Kidney (tissue), 14 donors: Measurements from ENCODE around the gene ARL13B. TPM values are rescaled to one million over a fixed set of nuclear protein-coding genes. Genes with fewer than 3 reads are reported as not detected.
A peak's percentile ranks its signal among the peaks of the same experiment; 100 is the strongest.

Experiments used
- DNase-seq, 5 donors: peaks; one replicate each; pipeline ENCODE4 v3.0.0-alpha.2; 2013 to 2020
- FAIRE-seq: peaks from 2 replicates; lab custom pipeline; 2012; peaks lifted over from hg19 to GRCh38; lab: Jason Lieb, UNC
- H3K27ac ChIP-seq, 2 donors: one replicate each; pipeline ENCODE4 v1.7.0; 2013; ENCODE audit warnings: low read depth in 2 of 2, low read length in 2 of 2, inconsistent platforms in 1 of 2
- H3K27me3 ChIP-seq: one replicate; pipeline ENCODE4 v1.7.1; 2013; ENCODE audit warnings: low read length, inconsistent platforms; ENCODE audit not compliant: control insufficient read depth, insufficient read depth
- H3K36me3 ChIP-seq, 3 donors: one replicate each; pipeline versions ENCODE4 v1.7.0 to v1.7.1; 2013; ENCODE audit warnings: low read length in 3 of 3, control low read depth in 1 of 3, inconsistent platforms in 1 of 3; ENCODE audit not compliant: insufficient read depth in 3 of 3, control insufficient read depth in 2 of 3
- H3K4me1 ChIP-seq, 3 donors: one replicate each; pipeline versions ENCODE4 v1.7.0 to v1.7.1; 2013; ENCODE audit warnings: low read length in 3 of 3, inconsistent platforms in 1 of 3, low read depth in 1 of 3; ENCODE audit not compliant: control insufficient read depth in 2 of 3, insufficient read depth in 2 of 3
- H3K4me3 ChIP-seq, 3 donors: one replicate each; pipeline versions ENCODE4 v1.7.0 to v1.8.1; 2013; ENCODE audit warnings: low read length in 3 of 3, control low read depth in 1 of 3, inconsistent platforms in 1 of 3
- H3K9ac ChIP-seq, 3 donors: one replicate each; pipeline versions ENCODE4 v1.7.0 to v1.7.1; 2013; ENCODE audit warnings: low read length in 3 of 3, control low read depth in 1 of 3, inconsistent platforms in 1 of 3
- H3K9me3 ChIP-seq, 3 donors: one replicate each; pipeline versions ENCODE4 v1.7.0 to v1.7.1; 2013; ENCODE audit warnings: low read length in 3 of 3, control low read depth in 1 of 3, inconsistent platforms in 1 of 3; ENCODE audit not compliant: control insufficient read depth in 2 of 3, insufficient read depth in 1 of 3
- intact Hi-C: fragments of 100-400 bp; cut with DNase I; formaldehyde crosslinking; loops from one replicate; pipeline ENCODE4 v1.11.1; 2022
- polyA plus RNA-seq: library from polyadenylated mRNA; stranded (reverse); fragments of 350-450 nt; fragmentation: Illumina TruSeq; extraction: RNeasy Lipid Tissue Mini Kit (QIAGEN cat#74804); gene quantifications from one replicate; pipeline ENCODE4 v1.2.3, GENCODE V29; 2014; ENCODE audit warnings: low read depth, low replicate concordance; ENCODE audit not compliant: insufficient read depth
- total RNA-seq: library from RNA; stranded (reverse); fragmentation: NEBNext Ultra II Directional; extraction: Animal tissue kit (Norgen Biotek cat#: 25700); gene quantifications from one replicate; pipeline ENCODE4 v1.2.1, GENCODE V29; 2021
- TF ChIP-seq, protein P1 (sequence below): IDR thresholded peaks from 3 replicates; pipeline ENCODE4 v1.5.1; 2012; ENCODE audit warnings: mild to moderate bottlenecking, moderate library complexity, borderline replicate concordance; ENCODE audit not compliant: insufficient read depth; ENCODE audit errors: extremely low read depth
- donor health status: control.
- donor health status: control.
- donor health status: control.
- donor health status: control.
- donor health status: control.
- donor health status: DM: yes; HTN: yes; CAD: no.
- donor health status: Normal renal cell carcinoma (clear cell type).

ARL13B gene
- total and polyA plus RNA-seq, 2 donors from 2014 or later: 4.1 to 12.5 TPM

GRCh38 chr3:93983408-93983807 is 3.5 kb downstream of the ARL13B start:
- no peaks in the 10 kb centered on the region for H3K9me3 ChIP-seq
- no peaks in the 10 kb centered on the region for H3K36me3 ChIP-seq
- TF ChIP-seq, protein P1, sequence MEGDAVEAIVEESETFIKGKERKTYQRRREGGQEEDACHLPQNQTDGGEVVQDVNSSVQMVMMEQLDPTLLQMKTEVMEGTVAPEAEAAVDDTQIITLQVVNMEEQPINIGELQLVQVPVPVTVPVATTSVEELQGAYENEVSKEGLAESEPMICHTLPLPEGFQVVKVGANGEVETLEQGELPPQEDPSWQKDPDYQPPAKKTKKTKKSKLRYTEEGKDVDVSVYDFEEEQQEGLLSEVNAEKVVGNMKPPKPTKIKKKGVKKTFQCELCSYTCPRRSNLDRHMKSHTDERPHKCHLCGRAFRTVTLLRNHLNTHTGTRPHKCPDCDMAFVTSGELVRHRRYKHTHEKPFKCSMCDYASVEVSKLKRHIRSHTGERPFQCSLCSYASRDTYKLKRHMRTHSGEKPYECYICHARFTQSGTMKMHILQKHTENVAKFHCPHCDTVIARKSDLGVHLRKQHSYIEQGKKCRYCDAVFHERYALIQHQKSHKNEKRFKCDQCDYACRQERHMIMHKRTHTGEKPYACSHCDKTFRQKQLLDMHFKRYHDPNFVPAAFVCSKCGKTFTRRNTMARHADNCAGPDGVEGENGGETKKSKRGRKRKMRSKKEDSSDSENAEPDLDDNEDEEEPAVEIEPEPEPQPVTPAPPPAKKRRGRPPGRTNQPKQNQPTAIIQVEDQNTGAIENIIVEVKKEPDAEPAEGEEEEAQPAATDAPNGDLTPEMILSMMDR: no peak
- H3K27me3 ChIP-seq: no peaks in the 10 kb centered on the region
- no peak for FAIRE-seq
- H3K4me3 ChIP-seq: no peak overlapping the region
- DNase-seq: no peak
- peaks cover 0 to 3% (median 0%) of the 10 kb centered on the region in 3 donors for H3K4me1 ChIP-seq
- no peak overlapping the region for H3K9ac ChIP-seq
- intact Hi-C loops: no loop called here
- no peak overlapping the region for H3K27ac ChIP-seq

GRCh38 chr3:93984618-93985017 is 4.7 kb downstream of the ARL13B start:
- Histone ChIP-seq H3K27me3 (no peaks in the 10 kb centered on the region), H3K27ac (no peak overlapping the region), H3K4me1 (peaks cover 0 to under 1% (median 0%) of the 10 kb centered on the region in 3 donors), H3K9me3 (no peaks in the 10 kb centered on the region), H3K36me3 (no peaks in the 10 kb centered on the region), H3K4me3 (no peak overlapping the region), H3K9ac (no peak overlapping the region)
- TF ChIP-seq, protein P1: no peak
- DNase-seq: no peak
- intact Hi-C loops: no loop called here
- FAIRE-seq: no peak

- H3K27ac ChIP-seq: no peak overlapping the region
- TF ChIP-seq, protein P1: no peak
- H3K9ac ChIP-seq: no peak overlapping the region
- no peak overlapping the region for H3K4me3 ChIP-seq
- no peaks in the 10 kb centered on the region for H3K9me3 ChIP-seq
- no peaks in the 10 kb centered on the region for H3K36me3 ChIP-seq
- H3K4me1 ChIP-seq: no peaks in the 10 kb centered on the region
- DNase-seq (peak in 2 of 5 donors; percentile 51), FAIRE-seq (no peak)
- intact Hi-C loops: no loop called here
- no peaks in the 10 kb centered on the region for H3K27me3 ChIP-seq
These were observed 8.3 kb downstream of the ARL13B start for GRCh38 chr3:93988283-93988682.

DNA sequence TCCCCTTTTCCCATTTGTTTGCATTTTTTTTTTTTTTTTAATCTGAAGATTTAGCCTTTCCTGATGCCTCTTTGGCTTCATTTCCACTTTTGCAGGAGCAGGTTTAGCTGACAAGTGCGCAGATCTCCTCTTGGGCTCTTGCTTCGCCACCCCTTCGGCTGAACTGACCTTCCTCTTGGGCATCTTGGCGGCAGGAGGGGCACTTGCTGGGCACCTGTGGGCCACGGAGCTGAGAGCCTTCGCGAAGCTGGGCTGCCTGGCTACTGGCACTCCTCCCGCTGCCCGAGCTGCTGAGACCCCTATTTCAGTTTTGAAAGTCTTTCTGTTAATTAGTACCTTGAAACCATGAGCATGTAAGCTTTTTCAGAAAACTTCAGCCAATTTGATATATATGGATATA is 8.8 kb downstream of the ARL13B start:
- intact Hi-C loops: no loop called here

More for the DNA sequence above, 8.8 kb downstream of the ARL13B start:
- no peaks in the 10 kb centered on the region for H3K9me3 ChIP-seq
- no peaks in the 10 kb centered on the region for H3K4me1 ChIP-seq
- no peaks in the 10 kb centered on the region for H3K36me3 ChIP-seq
- no peak overlapping the region for H3K4me3 ChIP-seq
- no peak overlapping the region for H3K27ac ChIP-seq
- peak in 1 of 5 donors; percentile 14 for DNase-seq
- H3K9ac ChIP-seq: no peak overlapping the region
- no peak for FAIRE-seq
- H3K27me3 ChIP-seq: no peaks in the 10 kb centered on the region
- TF ChIP-seq, protein P1: no peak
